Hepatocyte (in vitro differentiated cells): ENCODE results near the gene IL13RA2. TPM values are rescaled to one million over a fixed set of nuclear protein-coding genes. Genes with fewer than 3 reads are reported as not detected.

Source experiments
- DNase-seq: peaks from one replicate; pipeline ENCODE4 v3.0.0-alpha.2; 2016; ENCODE audit warnings: low spot score
- H2AFZ ChIP-seq: fragments of 200-600 bp; sonication (generic); 2 replicates; pipeline ENCODE4 v1.6.0; 2016; ENCODE audit warnings: antibody characterized with exemption, mild to moderate bottlenecking
- H3K27ac ChIP-seq: fragments of 200-600 bp; sonication (generic); 2 replicates; pipeline ENCODE4 v1.5.1; 2016; ENCODE audit warnings: mild to moderate bottlenecking
- H3K27me3 ChIP-seq: fragments of 200-600 bp; sonication (generic); 2 replicates; pipeline ENCODE4 v1.6.1; 2016
- H3K36me3 ChIP-seq: fragments of 200-600 bp; sonication (generic); replicated peaks from 2 replicates; pipeline ENCODE4 v1.5.1; 2016; ENCODE audit warnings: low read depth; ENCODE audit not compliant: insufficient read depth
- H3K4me1 ChIP-seq: fragments of 200-600 bp; sonication (generic); 2 replicates; pipeline ENCODE4 v1.5.1; 2016; ENCODE audit warnings: mild to moderate bottlenecking, moderate library complexity; ENCODE audit not compliant: insufficient read depth
- H3K4me2 ChIP-seq: fragments of 200-600 bp; sonication (generic); 2 replicates; pipeline ENCODE4 v1.6.0; 2016
- H3K4me3 ChIP-seq: fragments of 200-600 bp; sonication (generic); 2 replicates; pipeline ENCODE4 v1.5.1; 2016; ENCODE audit warnings: mild to moderate bottlenecking
- H3K79me2 ChIP-seq: fragments of 200-600 bp; sonication (generic); 2 replicates; pipeline ENCODE4 v1.6.0; 2017; ENCODE audit warnings: mild to moderate bottlenecking
- H3K9me2 ChIP-seq: fragments of 200-600 bp; sonication (generic); replicated peaks from 2 replicates; pipeline ENCODE4 v1.6.0; 2017; ENCODE audit warnings: mild to moderate bottlenecking; ENCODE audit not compliant: insufficient read depth
- H3K9me3 ChIP-seq: fragments of 200-600 bp; sonication (generic); 2 replicates; pipeline ENCODE4 v1.5.1; 2016; ENCODE audit warnings: low read depth, mild to moderate bottlenecking
- H4K20me1 ChIP-seq: fragments of 200-600 bp; sonication (generic); 2 replicates; pipeline ENCODE4 v1.6.0; 2016; ENCODE audit warnings: mild to moderate bottlenecking; ENCODE audit not compliant: insufficient read depth, poor library complexity, severe bottlenecking
- CTCF ChIP-seq: fragments of 200-600 bp; sonication (generic); IDR thresholded peaks from 2 replicates; pipeline ENCODE4 v1.5.1; 2016; ENCODE audit warnings: antibody characterized with exemption, mild to moderate bottlenecking; ENCODE audit not compliant: poor library complexity
- EZH2 ChIP-seq: fragments of 200-600 bp; sonication (generic); IDR thresholded peaks from 2 replicates; pipeline ENCODE4 v1.6.1; 2016; ENCODE audit warnings: antibody characterized with exemption, mild to moderate bottlenecking, borderline replicate concordance
- EZH2phosphoT487 ChIP-seq: fragments of 200-600 bp; sonication (generic); IDR thresholded peaks from one replicate; pipeline ENCODE4 v1.6.1; 2018; ENCODE audit warnings: antibody characterized with exemption, mild to moderate bottlenecking, low read depth, moderate library complexity; ENCODE audit not compliant: unreplicated experiment, severe bottlenecking
- WGBS: methylation state at CpG from one replicate; pipeline ENCODE4 v1.1.6; 2016; ENCODE audit warnings: low lambda C conversion rate; ENCODE audit errors: missing lambda C conversion rate; 5-methylcytosine and 5-hydroxymethylcytosine counted together
- polyA plus RNA-seq: library from polyadenylated mRNA; unstranded; fragments of >200 nt; fragmentation: Nextera tagmentation; extraction: Ambion mirVana; gene quantifications from 2 replicates; pipeline ENCODE4 v1.2.1, GENCODE V29; 2016
- total RNA-seq: library from RNA; depleted of rRNA; stranded (reverse); fragments of >200 nt; gene quantifications from 2 replicates; pipeline ENCODE4 v1.2.3, GENCODE V29; 2014

The IL13RA2 gene
- total and polyA plus RNA-seq, 2 experiments from 2014 or later = 0.17 TPM; not detected in 1

DNA sequence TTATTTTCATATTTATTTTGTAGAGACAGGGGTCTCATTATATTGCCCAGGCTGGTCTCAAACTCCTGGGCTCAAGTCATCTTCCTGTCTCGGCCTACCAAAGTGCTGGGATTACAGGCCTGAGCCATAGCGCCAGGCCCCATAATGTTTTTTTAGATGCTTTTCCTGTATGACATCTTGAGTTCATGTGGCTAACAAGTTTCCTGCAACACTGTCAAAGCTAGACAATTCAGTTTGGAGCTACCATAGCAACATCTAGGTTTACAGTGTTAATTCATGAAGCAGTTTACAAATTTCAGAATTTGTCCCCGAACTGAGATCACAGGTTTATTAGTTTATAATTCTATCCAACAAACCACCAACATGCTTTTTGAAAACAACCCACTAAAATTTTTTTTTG, 6.4 kb upstream of the IL13RA2 start:
- no peak overlapping the region for H2AFZ ChIP-seq
- no peak overlapping the region for H3K4me3 ChIP-seq
- no peaks in the 10 kb centered on the region for H3K27me3 ChIP-seq
- no peak for DNase-seq
- H3K4me1 ChIP-seq = no peaks in the 10 kb centered on the region
- H3K36me3 ChIP-seq = no peaks in the 10 kb centered on the region
- H4K20me1 ChIP-seq = no peaks in the 10 kb centered on the region
- H3K79me2 ChIP-seq = no peaks in the 10 kb centered on the region
- WGBS = 92% methylated on average over 3 of the region's 3 CpGs
- no peaks in the 10 kb centered on the region for H3K9me2 ChIP-seq
- no peak overlapping the region for H3K4me2 ChIP-seq
- no peaks in the 10 kb centered on the region for H3K9me3 ChIP-seq
- TF ChIP-seq EZH2phosphoT487 = no peak
- TF ChIP-seq CTCF = no peak
- no peak for TF ChIP-seq EZH2
- H3K27ac ChIP-seq = no peak overlapping the region

DNA sequence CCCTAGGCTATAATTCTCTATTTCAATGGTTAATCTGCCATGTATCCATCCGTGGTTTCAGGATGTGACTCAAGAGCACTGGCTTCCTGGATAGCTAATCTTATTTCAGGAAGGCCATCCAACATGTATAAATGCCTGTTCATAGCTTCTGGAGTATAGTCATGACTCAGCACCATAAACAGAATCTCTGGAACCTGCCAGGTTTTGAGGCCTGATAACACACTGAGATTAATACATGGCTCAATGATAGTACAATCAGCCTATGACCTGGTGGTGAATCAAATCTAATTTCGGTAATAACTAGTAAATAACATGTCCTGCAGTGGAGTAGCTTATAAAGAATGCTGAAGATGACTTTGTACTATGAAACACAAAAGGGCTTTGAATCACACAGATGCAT, 5.7 kb upstream of the IL13RA2 start:
- peak; percentile 32 for DNase-seq
- no peaks in the 10 kb centered on the region for H3K9me2 ChIP-seq
- WGBS = 64% methylated on average over 2 of the region's 2 CpGs
- no peaks in the 10 kb centered on the region for H4K20me1 ChIP-seq
- no peak overlapping the region for H2AFZ ChIP-seq
- H3K36me3 ChIP-seq = no peaks in the 10 kb centered on the region
- no peaks in the 10 kb centered on the region for H3K4me1 ChIP-seq
- no peaks in the 10 kb centered on the region for H3K9me3 ChIP-seq
- no peaks in the 10 kb centered on the region for H3K27me3 ChIP-seq
- TF ChIP-seq EZH2phosphoT487 = no peak
- no peak for TF ChIP-seq EZH2
- no peak for TF ChIP-seq CTCF
- no peaks in the 10 kb centered on the region for H3K79me2 ChIP-seq
- no peak overlapping the region for H3K27ac ChIP-seq
- H3K4me2 ChIP-seq = no peak overlapping the region
- H3K4me3 ChIP-seq = no peak overlapping the region

GRCh38 chrX:115021121-115021520, 3.7 kb upstream of the IL13RA2 start:
- no peak for DNase-seq
- no peaks in the 10 kb centered on the region for H3K4me1 ChIP-seq
- H4K20me1 ChIP-seq = no peaks in the 10 kb centered on the region
- no peaks in the 10 kb centered on the region for H3K36me3 ChIP-seq
- TF ChIP-seq CTCF (no peak), EZH2phosphoT487 (no peak), EZH2 (no peak)
- 70% methylated on average over 5 of the region's 5 CpGs for WGBS
- no peak overlapping the region for H3K4me3 ChIP-seq
- H3K79me2 ChIP-seq = no peaks in the 10 kb centered on the region
- no peaks in the 10 kb centered on the region for H3K9me3 ChIP-seq
- no peak overlapping the region for H3K27ac ChIP-seq
- no peak overlapping the region for H2AFZ ChIP-seq
- no peaks in the 10 kb centered on the region for H3K27me3 ChIP-seq
- no peak overlapping the region for H3K4me2 ChIP-seq
- no peaks in the 10 kb centered on the region for H3K9me2 ChIP-seq

GRCh38 chrX:115018944-115019343, 1.5 kb upstream of the IL13RA2 start:
- DNase-seq = no peak
- Histone ChIP-seq H3K79me2 (no peaks in the 10 kb centered on the region), H3K9me2 (no peaks in the 10 kb centered on the region), H3K36me3 (no peaks in the 10 kb centered on the region), H3K27me3 (no peaks in the 10 kb centered on the region), H3K4me2 (no peak overlapping the region), H3K9me3 (no peaks in the 10 kb centered on the region), H3K27ac (no peak overlapping the region), H4K20me1 (no peaks in the 10 kb centered on the region), H3K4me3 (no peak overlapping the region), H2AFZ (no peak overlapping the region), H3K4me1 (no peaks in the 10 kb centered on the region)
- WGBS = 94% methylated on average over 2 of the region's 2 CpGs
- TF ChIP-seq CTCF (no peak), EZH2 (no peak), EZH2phosphoT487 (no peak)
